ENCODE measurements around the gene PTGR2. TPM values are rescaled to one million over a fixed set of nuclear protein-coding genes. Genes with fewer than 3 reads are reported as not detected.

PTGR2 gene
- 10 to 100 TPM in 1 of 4 donors, 1 to 10 TPM in 3; 3.3 to 34.6 (median 5.4) TPM for total RNA-seq

GRCh38 chr14:73851567-73852382, at the start of gene PTGR2:
Gene PTGR2 (plus strand): TSS chr14:73851831. CDS start chr14:73858863, 7,032 bp downstream.
- Histone ChIP-seq H3K36me3 (no peaks in the 10 kb centered on the region), H3K4me1 (peaks cover 0 to 25% (median 5%) of the 10 kb centered on the region in 3 donors), H3K27ac (peak within 1 kb of the TSS; percentile 90 to 93 (median 91)), H3K4me3 (peak within 1 kb of the TSS; percentile 60 to 65), H3K27me3 (no peaks in the 10 kb centered on the region), H3K9me3 (no peaks in the 10 kb centered on the region)
- TF ChIP-seq POLR2A (IDR thresholded peaks at IDR 0.05) = peak; percentile 81 to 83
- TF ChIP-seq, protein P1, sequence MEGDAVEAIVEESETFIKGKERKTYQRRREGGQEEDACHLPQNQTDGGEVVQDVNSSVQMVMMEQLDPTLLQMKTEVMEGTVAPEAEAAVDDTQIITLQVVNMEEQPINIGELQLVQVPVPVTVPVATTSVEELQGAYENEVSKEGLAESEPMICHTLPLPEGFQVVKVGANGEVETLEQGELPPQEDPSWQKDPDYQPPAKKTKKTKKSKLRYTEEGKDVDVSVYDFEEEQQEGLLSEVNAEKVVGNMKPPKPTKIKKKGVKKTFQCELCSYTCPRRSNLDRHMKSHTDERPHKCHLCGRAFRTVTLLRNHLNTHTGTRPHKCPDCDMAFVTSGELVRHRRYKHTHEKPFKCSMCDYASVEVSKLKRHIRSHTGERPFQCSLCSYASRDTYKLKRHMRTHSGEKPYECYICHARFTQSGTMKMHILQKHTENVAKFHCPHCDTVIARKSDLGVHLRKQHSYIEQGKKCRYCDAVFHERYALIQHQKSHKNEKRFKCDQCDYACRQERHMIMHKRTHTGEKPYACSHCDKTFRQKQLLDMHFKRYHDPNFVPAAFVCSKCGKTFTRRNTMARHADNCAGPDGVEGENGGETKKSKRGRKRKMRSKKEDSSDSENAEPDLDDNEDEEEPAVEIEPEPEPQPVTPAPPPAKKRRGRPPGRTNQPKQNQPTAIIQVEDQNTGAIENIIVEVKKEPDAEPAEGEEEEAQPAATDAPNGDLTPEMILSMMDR (IDR thresholded peaks at IDR 0.05) = peak in 3 of 4 experiments; percentile 19 to 51 (median 50)
- peak; percentile 92 for TF ChIP-seq POLR2AphosphoS5 (IDR thresholded peaks at IDR 0.05)
- no peak for TF ChIP-seq EP300 (IDR thresholded peaks at IDR 0.05)
- ATAC-seq = peak; percentile 98
- 1 to 4% methylated on average over 5 to 14 of the region's 51 CpGs for WGBS, 2 donors (ENCODE audit: low coverage in 1 of 2)

DNA sequence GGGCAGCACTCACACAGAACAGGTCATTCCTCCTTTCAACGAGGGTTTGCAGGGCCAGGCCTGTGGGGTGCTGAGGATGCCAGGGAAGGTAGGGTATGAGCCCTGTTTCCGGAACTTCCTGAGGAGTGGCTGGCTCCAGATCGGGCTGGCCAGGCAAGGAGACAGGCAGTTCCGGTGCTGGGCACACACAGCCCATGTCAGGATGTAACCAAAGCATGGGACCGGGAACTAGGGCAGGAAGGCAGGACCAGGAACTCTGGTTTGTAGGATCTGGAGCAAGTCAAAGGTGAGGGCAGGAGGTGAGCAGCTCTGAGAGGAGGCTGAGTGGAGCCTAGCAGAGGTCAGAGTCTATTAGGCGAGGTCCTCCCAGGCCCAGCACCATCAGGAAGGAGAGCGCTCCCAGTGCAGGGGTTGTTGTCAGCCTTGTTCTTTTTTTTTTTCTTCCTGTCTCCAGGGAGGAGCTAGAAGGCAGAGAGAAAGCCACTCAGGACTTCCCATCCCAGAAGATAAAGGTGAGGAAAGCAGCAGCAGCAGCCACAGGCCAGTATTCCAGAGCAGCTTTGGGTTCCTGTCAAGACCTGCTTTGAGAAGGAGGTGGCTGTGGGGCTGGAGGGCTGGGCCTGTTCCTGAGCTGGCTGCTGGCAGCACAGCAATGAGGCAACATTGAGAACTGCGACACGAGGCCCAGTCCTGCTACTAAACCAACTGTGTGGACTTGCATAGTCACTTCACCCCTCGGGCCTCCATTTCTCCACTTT, 49.0 kb upstream of the PTGR2 start:
- peaks cover 0 to 57% of the 10 kb centered on the region in 2 donors for H3K36me3 ChIP-seq
- 86 to 95% methylated on average over 4 to 5 of the region's 10 CpGs for WGBS, 2 donors (ENCODE audit: low coverage in 1 of 2)
- ATAC-seq = peak; percentile 55
- H3K4me3 ChIP-seq = no peak overlapping the region
- no peaks in the 10 kb centered on the region for H3K9me3 ChIP-seq
- TF ChIP-seq, protein P1 (IDR thresholded peaks at IDR 0.05) = no peak
- TF ChIP-seq POLR2AphosphoS5 (IDR thresholded peaks at IDR 0.05) (no peak), EP300 (IDR thresholded peaks at IDR 0.05) (no peak), POLR2A (IDR thresholded peaks at IDR 0.05) (no peak)
- H3K27me3 ChIP-seq = no peaks in the 10 kb centered on the region
- H3K27ac ChIP-seq = no peak overlapping the region
- H3K4me1 ChIP-seq = no peaks in the 10 kb centered on the region

DNA sequence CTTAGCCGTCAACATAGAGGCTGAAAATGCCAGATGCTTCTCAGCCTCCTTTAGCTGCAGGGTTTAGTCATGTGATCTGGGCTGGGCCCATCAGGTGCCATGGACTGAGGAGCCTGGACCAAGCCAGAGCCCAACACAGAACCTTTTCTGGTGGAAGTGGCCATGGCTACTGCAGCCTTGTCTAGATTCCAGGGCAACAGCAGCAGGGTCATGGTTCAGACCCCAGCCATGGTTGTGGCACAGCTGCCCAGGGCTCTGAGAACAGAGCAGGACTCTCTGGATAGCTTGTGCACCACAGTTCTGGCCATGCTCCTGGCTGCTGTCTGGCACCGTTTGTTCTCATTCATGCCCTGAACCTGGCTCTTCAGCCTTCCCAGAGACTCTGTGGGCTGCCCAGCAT, 47.0 kb upstream of the PTGR2 start:
- peaks cover 0 to 57% of the 10 kb centered on the region in 2 donors for H3K36me3 ChIP-seq
- H3K4me1 ChIP-seq = no peaks in the 10 kb centered on the region
- H3K27me3 ChIP-seq = no peaks in the 10 kb centered on the region
- H3K9me3 ChIP-seq = no peaks in the 10 kb centered on the region
- ATAC-seq = no peak
- WGBS, 2 donors (ENCODE audit: low coverage in 1 of 2) = 80 to 100% methylated on average over 1 to 2 of the region's 2 CpGs
- H3K4me3 ChIP-seq = no peak overlapping the region
- TF ChIP-seq EP300 (IDR thresholded peaks at IDR 0.05) (no peak), POLR2AphosphoS5 (IDR thresholded peaks at IDR 0.05) (no peak), POLR2A (IDR thresholded peaks at IDR 0.05) (no peak)
- TF ChIP-seq, protein P1 (IDR thresholded peaks at IDR 0.05) = no peak
- H3K27ac ChIP-seq = no peak overlapping the region

DNA sequence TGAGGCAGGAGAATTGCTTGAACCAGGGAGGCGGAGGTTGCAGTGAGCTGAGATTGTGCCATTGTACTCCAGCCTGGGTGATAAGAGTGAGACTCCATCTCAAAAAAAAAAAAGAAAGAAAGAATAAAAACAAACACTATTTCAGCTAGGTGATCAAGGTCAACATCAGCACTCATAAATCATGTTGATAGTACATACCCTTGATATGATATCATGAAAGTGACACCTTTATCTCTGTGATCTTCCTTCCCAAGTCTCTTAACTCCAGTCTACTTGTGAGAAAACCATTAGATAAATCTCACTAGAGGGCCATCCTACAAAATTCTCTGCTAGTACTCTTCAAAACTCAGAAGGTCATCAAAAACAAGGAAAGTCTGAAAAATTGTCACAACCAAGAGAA, 44.2 kb upstream of the PTGR2 start:
- no peak for ATAC-seq
- Histone ChIP-seq H3K27ac (no peak overlapping the region), H3K9me3 (no peaks in the 10 kb centered on the region), H3K4me1 (no peaks in the 10 kb centered on the region), H3K36me3 (peaks cover 0 to 30% of the 10 kb centered on the region in 2 donors), H3K4me3 (no peak overlapping the region), H3K27me3 (no peaks in the 10 kb centered on the region)
- 100% methylated on average over 1 of the region's 1 CpG; no CpG with 5 or more reads in 1 of the 2 donors for WGBS, 2 donors (ENCODE audit: low coverage in 1 of 2)
- no peak for TF ChIP-seq POLR2A (IDR thresholded peaks at IDR 0.05)
- TF ChIP-seq, protein P1 (IDR thresholded peaks at IDR 0.05) = no peak
- TF ChIP-seq EP300 (IDR thresholded peaks at IDR 0.05) = no peak
- no peak for TF ChIP-seq POLR2AphosphoS5 (IDR thresholded peaks at IDR 0.05)
